Endothelial cell of umbilical vein (primary cell): ENCODE results near the gene TRMT112. TPM values are rescaled to one million over a fixed set of nuclear protein-coding genes. Genes with fewer than 3 reads are reported as not detected.

ENCODE experiments used
- BruUV-seq: library from RNA; stranded (reverse); fragments of 400-500 nt; replicated peaks from 2 replicates; lab custom pipeline; 2021; lab: Mats Ljungman, UMichigan
- CTCF ChIA-PET: fragments of 300-600, 350-600 bp; sonication (Branson Sonifier 250); formaldehyde crosslinking; loops from one replicate; lab custom pipeline; 2021; ENCODE audit warnings: antibody characterized with exemption, inconsistent platforms; lab: Charles Lee
- POLR2A ChIA-PET: fragments of 300-600, 350-600 bp; sonication (Branson Sonifier 250); formaldehyde crosslinking; loops from one replicate; lab custom pipeline; 2021; ENCODE audit warnings: antibody characterized with exemption, inconsistent platforms; lab: Charles Lee
- DNase-seq: peaks from one replicate; pipeline ENCODE4 v3.0.0-alpha.2; 2011; ENCODE audit warnings: low read depth, low spot score
- FAIRE-seq: peaks from 2 replicates; lab custom pipeline; 2011; peaks lifted over from hg19 to GRCh38; lab: Jason Lieb, UNC
- H2AFZ ChIP-seq: 2 replicates; pipeline ENCODE4 v1.6.0; 2012; ENCODE audit warnings: low read depth, low read length, control low read depth, inconsistent platforms
- H3K27ac ChIP-seq: 2 replicates; pipeline ENCODE4 v1.5.1; 2011; ENCODE audit warnings: low read depth, mild to moderate bottlenecking, control low read depth, low read length, moderate library complexity; ENCODE audit not compliant: insufficient read depth
- H3K27me3 ChIP-seq, 2 experiments: 2 replicates each; pipeline versions ENCODE4 v1.6.0 to v1.6.1; 2011; ENCODE audit warnings: low read length in 2 of 2, mixed read lengths in 1 of 2; ENCODE audit not compliant: control insufficient read depth in 2 of 2, insufficient read depth in 2 of 2
- H3K36me3 ChIP-seq, 2 experiments: 2 replicates in 1 of 2; 3 replicates in 1 of 2; pipeline ENCODE4 v1.5.1; 2011; ENCODE audit warnings: low read length in 2 of 2, mild to moderate bottlenecking in 1 of 2, moderate library complexity in 1 of 2; ENCODE audit not compliant: control insufficient read depth in 2 of 2, insufficient read depth in 2 of 2; ENCODE audit errors: extremely low read depth in 1 of 2
- H3K4me1 ChIP-seq: 3 replicates; pipeline ENCODE4 v1.5.1; 2011; ENCODE audit warnings: mild to moderate bottlenecking, low read length; ENCODE audit not compliant: control insufficient read depth, insufficient read depth; ENCODE audit errors: extremely low read depth
- H3K4me2 ChIP-seq: 2 replicates; pipeline ENCODE4 v1.6.1; 2011; ENCODE audit warnings: low read length, control low read depth, mixed read lengths; ENCODE audit not compliant: insufficient read depth
- H3K4me3 ChIP-seq, 3 experiments: fragments of 200-600 bp in 1 of 3; sonication (generic), shearing (Covaris generic) in 1 of 3; replicated peaks in 1 of 3; 2 replicates each; pipeline ENCODE4 v1.5.1; 2011 to 2016; ENCODE audit warnings: control low read depth in 3 of 3, low read length in 3 of 3, mild to moderate bottlenecking in 2 of 3, inconsistent platforms in 1 of 3, low read depth in 1 of 3, moderate library complexity in 1 of 3; ENCODE audit not compliant: insufficient read depth in 1 of 3
- H3K79me2 ChIP-seq: 2 replicates; pipeline ENCODE4 v1.6.0; 2012; ENCODE audit warnings: low read length, inconsistent platforms; ENCODE audit not compliant: control insufficient read depth, insufficient read depth
- H3K9ac ChIP-seq: replicated peaks from 2 replicates; pipeline ENCODE3; 2011; ENCODE audit warnings: low read length, control low read depth; ENCODE audit not compliant: insufficient read depth; ENCODE audit errors: extremely low read depth
- H3K9me1 ChIP-seq: replicated peaks from 3 replicates; pipeline ENCODE4 v1.6.0; 2011; ENCODE audit warnings: mild to moderate bottlenecking, low read length; ENCODE audit not compliant: control insufficient read depth, insufficient read depth; ENCODE audit errors: extremely low read depth
- H3K9me3 ChIP-seq: replicated peaks from 2 replicates; pipeline ENCODE4 v1.5.1; 2012; ENCODE audit warnings: low read length, inconsistent platforms; ENCODE audit not compliant: control insufficient read depth, insufficient read depth
- H4K20me1 ChIP-seq: replicated peaks from 2 replicates; pipeline ENCODE3; 2011; ENCODE audit warnings: mild to moderate bottlenecking, low read length; ENCODE audit not compliant: control insufficient read depth, insufficient read depth; ENCODE audit errors: extremely low read depth
- EZH2 ChIP-seq: IDR thresholded peaks from 2 replicates; pipeline ENCODE4 v1.6.1; 2012; ENCODE audit warnings: borderline replicate concordance, low read depth, mild to moderate bottlenecking, moderate library complexity, low read length, inconsistent platforms; ENCODE audit not compliant: severe bottlenecking
- FOS ChIP-seq: IDR thresholded peaks from 2 replicates; pipeline ENCODE4 v1.6.1; 2011; ENCODE audit warnings: mild to moderate bottlenecking, low read length, moderate library complexity, borderline replicate concordance; ENCODE audit not compliant: insufficient read depth
- JUN ChIP-seq: IDR thresholded peaks from 2 replicates; pipeline ENCODE4 v1.6.1; 2011; ENCODE audit warnings: borderline replicate concordance, low read depth; ENCODE audit not compliant: insufficient read length, insufficient read depth
- POLR2AphosphoS5 ChIP-seq: IDR thresholded peaks from 2 replicates; pipeline ENCODE4 v1.6.1; 2012; ENCODE audit warnings: low read depth, mild to moderate bottlenecking, control low read depth, low read length, moderate library complexity; ENCODE audit not compliant: insufficient read depth
- dilution Hi-C: fragments of 300-500 bp; cut with MboI; formaldehyde crosslinking; loops from one replicate; pipeline ENCODE4 v1.15.0; 2019; ENCODE audit warnings: low sequenced_read_pairs; ENCODE audit not compliant: extremely low pct_ligation_motif_present
- intact Hi-C: fragments of 100-400 bp; cut with micrococcal nuclease; formaldehyde crosslinking; loops from one replicate; pipeline ENCODE4 v1.10.0; 2022
- polyA plus RNA-seq, 4 experiments: library from polyadenylated mRNA; depleted of rRNA in 3 of 4; stranded (reverse) in 3 of 4; unstranded in 1 of 4; fragments of >200 nt; gene quantifications; 2 replicates each; pipeline versions ENCODE4 v1.2.1 to v1.2.3, GENCODE V29; 2011 to 2012; ENCODE audit warnings: missing spikeins in 1 of 4
- total RNA-seq: library from RNA; stranded (reverse); gene quantifications from 2 replicates; pipeline ENCODE4 v1.2.3, GENCODE V29; 2021

TRMT112 gene
- total and polyA plus RNA-seq, 2 donors (not counting 3 experiments of a cell fraction or from before 2014, with no cell fraction given), result 195 to 575 TPM

GRCh38 chr11:64299847-64300648, 17.3 kb downstream of the TRMT112 start, which contains the start of gene CATSPERZ:
Gene CATSPERZ, plus strand, starts transcription at chr11:64300358. Its CDS starts 53 bp downstream, at chr11:64300411.
- Histone ChIP-seq H3K9me3 (no peaks in the 10 kb centered on the region), H3K9me1 (no peaks in the 10 kb centered on the region), H2AFZ (peak within 1 kb of the TSS; percentile 50), H3K4me2 (peak within 1 kb of the TSS; percentile 54), H3K27ac (no peak within 1 kb of the TSS), H3K27me3 (peaks cover 37 to 56% of the 10 kb centered on the region in 2 experiments), H3K4me1 (peaks cover 17% of the 10 kb centered on the region), H3K4me3 (peak within 1 kb of the TSS in 2 of 3 experiments; percentile 7 to 15), H3K36me3 (no peaks in the 10 kb centered on the region), H3K9ac (no peak within 1 kb of the TSS), H3K79me2 (no peaks in the 10 kb centered on the region), H4K20me1 (no peaks in the 10 kb centered on the region)
- intact Hi-C loops, result loop anchor here (5.0 kb wide), 1 partner anchor 463 kb away; the partner anchor contains the start of gene MARK2
- TF ChIP-seq JUN (no peak), FOS (no peak), POLR2AphosphoS5 (no peak), EZH2 (peak; percentile 91)
- FAIRE-seq (no peak), DNase-seq (no peak)
- dilution Hi-C loops, result no loop called here
- CTCF ChIA-PET, result interaction anchor here (0.7 to 6.7 kb wide), 43 partner anchors 7 to 374 kb away, joined by 3 to 413 read pairs (median 5); partner anchors contain the start of genes BAD, FERMT3, FKBP2 and GPR137
- BruUV-seq, result no TSS peak
- POLR2A ChIA-PET, result no interaction called here
